ENCODE results near the gene FRMD4A.

DNA sequence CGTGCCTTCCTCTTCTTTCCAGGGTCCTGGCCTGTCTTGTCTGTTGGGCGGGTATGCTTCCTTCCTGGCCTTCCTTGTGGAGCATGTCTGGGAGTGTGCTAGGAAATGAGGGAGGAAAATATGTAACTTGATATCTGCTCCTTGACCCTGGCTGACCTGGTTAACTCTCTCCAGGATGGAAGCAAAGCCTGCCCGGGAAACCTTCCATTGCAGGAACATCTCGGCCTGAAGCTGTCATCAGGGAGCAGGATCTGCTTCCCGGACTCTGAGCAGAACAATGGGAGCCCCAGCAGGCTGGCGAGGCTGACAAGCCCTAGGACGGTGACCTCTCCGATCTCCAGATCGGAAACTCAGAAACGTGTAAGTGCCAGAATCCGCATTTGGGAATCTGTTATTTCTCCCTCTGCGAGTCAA lies 340.3 kb downstream of the FRMD4A start:
- TF ChIP-seq, protein P1, sequence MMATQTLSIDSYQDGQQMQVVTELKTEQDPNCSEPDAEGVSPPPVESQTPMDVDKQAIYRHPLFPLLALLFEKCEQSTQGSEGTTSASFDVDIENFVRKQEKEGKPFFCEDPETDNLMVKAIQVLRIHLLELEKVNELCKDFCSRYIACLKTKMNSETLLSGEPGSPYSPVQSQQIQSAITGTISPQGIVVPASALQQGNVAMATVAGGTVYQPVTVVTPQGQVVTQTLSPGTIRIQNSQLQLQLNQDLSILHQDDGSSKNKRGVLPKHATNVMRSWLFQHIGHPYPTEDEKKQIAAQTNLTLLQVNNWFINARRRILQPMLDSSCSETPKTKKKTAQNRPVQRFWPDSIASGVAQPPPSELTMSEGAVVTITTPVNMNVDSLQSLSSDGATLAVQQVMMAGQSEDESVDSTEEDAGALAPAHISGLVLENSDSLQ (IDR thresholded peaks at IDR 0.05) = no peak
- TF ChIP-seq FOXK2 (IDR thresholded peaks at IDR 0.05) (no peak), FOXA1 (IDR thresholded peaks at IDR 0.05) (no peak), SP1 (IDR thresholded peaks at IDR 0.05) (no peak), FOXM1 (IDR thresholded peaks at IDR 0.05; ENCODE audit: borderline replicate concordance) (no peak), LEF1 (IDR thresholded peaks at IDR 0.05; ENCODE audit: borderline replicate concordance) (no peak), HDGF (IDR thresholded peaks at IDR 0.05; ENCODE audit: borderline replicate concordance) (no peak), BHLHE40 (IDR thresholded peaks at IDR 0.05; ENCODE audit: borderline replicate concordance) (no peak), NFRKB (IDR thresholded peaks at IDR 0.05) (no peak), CTBP1 (IDR thresholded peaks at IDR 0.05; ENCODE audit: borderline replicate concordance) (no peak), ZNF384 (IDR thresholded peaks at IDR 0.05) (no peak)
